BE2C (cell line): ENCODE results near the gene MEAF6.

Source experiments
- DNase-seq: peaks from one replicate; pipeline ENCODE4 v3.0.0-alpha.2; 2020
- H3K27me3 ChIP-seq: fragments of 250-450 bp; sonication (Bioruptor Pico); 2 replicates; pipeline ENCODE4 v1.5.1; 2020; ENCODE audit warnings: mild to moderate bottlenecking
- H3K36me3 ChIP-seq: fragments of 250-450 bp; sonication (Bioruptor Pico); 2 replicates; pipeline ENCODE4 v1.5.1; 2020; ENCODE audit warnings: mild to moderate bottlenecking
- H3K4me1 ChIP-seq: fragments of 250-450 bp; sonication (Bioruptor Pico); 2 replicates; pipeline ENCODE4 v1.5.1; 2020
- H3K4me3 ChIP-seq: 2 replicates; pipeline ENCODE4 v1.5.1; 2011; ENCODE audit warnings: low read depth, low read length
- H3K9me3 ChIP-seq: fragments of 250-450 bp; sonication (Bioruptor Pico); 2 replicates; pipeline ENCODE4 v1.5.1; 2020
- TF ChIP-seq, protein P1 (sequence below): IDR thresholded peaks from 2 replicates; pipeline ENCODE4 v1.5.1; 2012; ENCODE audit warnings: mild to moderate bottlenecking, low read depth, low read length

MEAF6 gene

GRCh38 chr1:37456614-37457013 is 58.0 kb downstream of the MEAF6 start:
- TF ChIP-seq, protein P1, sequence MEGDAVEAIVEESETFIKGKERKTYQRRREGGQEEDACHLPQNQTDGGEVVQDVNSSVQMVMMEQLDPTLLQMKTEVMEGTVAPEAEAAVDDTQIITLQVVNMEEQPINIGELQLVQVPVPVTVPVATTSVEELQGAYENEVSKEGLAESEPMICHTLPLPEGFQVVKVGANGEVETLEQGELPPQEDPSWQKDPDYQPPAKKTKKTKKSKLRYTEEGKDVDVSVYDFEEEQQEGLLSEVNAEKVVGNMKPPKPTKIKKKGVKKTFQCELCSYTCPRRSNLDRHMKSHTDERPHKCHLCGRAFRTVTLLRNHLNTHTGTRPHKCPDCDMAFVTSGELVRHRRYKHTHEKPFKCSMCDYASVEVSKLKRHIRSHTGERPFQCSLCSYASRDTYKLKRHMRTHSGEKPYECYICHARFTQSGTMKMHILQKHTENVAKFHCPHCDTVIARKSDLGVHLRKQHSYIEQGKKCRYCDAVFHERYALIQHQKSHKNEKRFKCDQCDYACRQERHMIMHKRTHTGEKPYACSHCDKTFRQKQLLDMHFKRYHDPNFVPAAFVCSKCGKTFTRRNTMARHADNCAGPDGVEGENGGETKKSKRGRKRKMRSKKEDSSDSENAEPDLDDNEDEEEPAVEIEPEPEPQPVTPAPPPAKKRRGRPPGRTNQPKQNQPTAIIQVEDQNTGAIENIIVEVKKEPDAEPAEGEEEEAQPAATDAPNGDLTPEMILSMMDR, result no peak
- Histone ChIP-seq H3K4me1 (no peaks in the 10 kb centered on the region), H3K27me3 (no peaks in the 10 kb centered on the region), H3K9me3 (no peaks in the 10 kb centered on the region), H3K36me3 (no peaks in the 10 kb centered on the region), H3K4me3 (no peak overlapping the region)
- DNase-seq, result no peak

- TF ChIP-seq, protein P1, result no peak
- DNase-seq, result no peak
- no peaks in the 10 kb centered on the region for H3K4me1 ChIP-seq
These were observed 59.0 kb downstream of the MEAF6 start for GRCh38 chr1:37455516-37455915.

GRCh38 chr1:37453647-37454046 is 60.9 kb downstream of the MEAF6 start:
- Histone ChIP-seq H3K27me3 (no peaks in the 10 kb centered on the region), H3K36me3 (no peaks in the 10 kb centered on the region), H3K4me1 (no peaks in the 10 kb centered on the region), H3K9me3 (no peaks in the 10 kb centered on the region), H3K4me3 (no peak overlapping the region)
- DNase-seq, result no peak
- TF ChIP-seq, protein P1, result no peak

More at GRCh38 chr1:37455516-37455915, 59.0 kb downstream of the MEAF6 start:
- Histone ChIP-seq H3K4me3 (no peak overlapping the region), H3K36me3 (no peaks in the 10 kb centered on the region), H3K27me3 (no peaks in the 10 kb centered on the region), H3K9me3 (no peaks in the 10 kb centered on the region)

- no peak overlapping the region for H3K4me3 ChIP-seq
- TF ChIP-seq, protein P1, result no peak
- H3K4me1 ChIP-seq, result no peaks in the 10 kb centered on the region
- H3K27me3 ChIP-seq, result no peaks in the 10 kb centered on the region
- H3K36me3 ChIP-seq, result no peaks in the 10 kb centered on the region
- no peak for DNase-seq
- no peaks in the 10 kb centered on the region for H3K9me3 ChIP-seq
These were observed 62.1 kb downstream of the MEAF6 start for GRCh38 chr1:37452416-37452815.

DNA sequence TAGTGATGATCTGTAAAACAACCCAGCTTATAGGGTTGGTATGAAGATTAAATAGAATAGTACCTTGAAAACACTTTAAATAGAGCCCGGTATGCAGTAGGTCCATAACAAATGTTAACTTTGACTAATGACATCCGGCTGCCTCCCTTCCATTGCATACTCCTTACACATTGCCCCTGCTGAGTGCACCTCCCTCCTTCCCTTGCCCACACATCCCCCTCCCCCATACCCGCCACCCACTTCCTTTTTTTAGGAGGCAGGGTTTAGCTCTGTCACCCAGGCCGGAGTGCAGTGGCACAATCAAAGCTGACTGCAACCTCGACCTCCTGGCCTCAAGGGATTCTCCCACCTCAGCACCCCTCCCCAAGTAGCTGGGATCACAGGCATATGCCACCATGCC is 64.6 kb downstream of the MEAF6 start:
- Histone ChIP-seq H3K9me3 (no peaks in the 10 kb centered on the region), H3K4me1 (no peaks in the 10 kb centered on the region), H3K36me3 (no peaks in the 10 kb centered on the region), H3K27me3 (no peaks in the 10 kb centered on the region), H3K4me3 (no peak overlapping the region)
- no peak for DNase-seq
- TF ChIP-seq, protein P1, result no peak

GRCh38 chr1:37448691-37449417 is 65.7 kb downstream of the MEAF6 start:
- no peaks in the 10 kb centered on the region for H3K4me1 ChIP-seq
- TF ChIP-seq, protein P1, result no peak
- H3K36me3 ChIP-seq, result no peaks in the 10 kb centered on the region
- H3K27me3 ChIP-seq, result no peaks in the 10 kb centered on the region
- no peaks in the 10 kb centered on the region for H3K9me3 ChIP-seq
- no peak overlapping the region for H3K4me3 ChIP-seq
- no peak for DNase-seq
